ENCODE data around the gene LMOD1.

LMOD1 gene

GRCh38 chr1:201885531-201886075, 60.7 kb downstream of the LMOD1 start:
- TF ChIP-seq CTCF (IDR thresholded peaks at IDR 0.05; ENCODE audit: extremely low read depth, insufficient read depth, missing control alignments) = no peak
- peak; percentile 19 for DNase-seq (ENCODE audit: low spot score)
- in situ Hi-C loops (cut with MboI; ENCODE audit: low pct_unique_long_range_greater_than_20kb, low sequenced_read_pairs, unreplicated experiment) = no loop called here

GRCh38 chr1:201884425-201884824, 61.9 kb downstream of the LMOD1 start:
- DNase-seq (ENCODE audit: low spot score) = peak; percentile 12
- TF ChIP-seq CTCF (IDR thresholded peaks at IDR 0.05; ENCODE audit: extremely low read depth, insufficient read depth, missing control alignments) = no peak
- in situ Hi-C loops (cut with MboI; ENCODE audit: low pct_unique_long_range_greater_than_20kb, low sequenced_read_pairs, unreplicated experiment) = no loop called here

GRCh38 chr1:201883786-201884185, 62.6 kb downstream of the LMOD1 start:
- TF ChIP-seq CTCF (IDR thresholded peaks at IDR 0.05; ENCODE audit: extremely low read depth, insufficient read depth, missing control alignments) = no peak
- in situ Hi-C loops (cut with MboI; ENCODE audit: low pct_unique_long_range_greater_than_20kb, low sequenced_read_pairs, unreplicated experiment) = no loop called here
- DNase-seq (ENCODE audit: low spot score) = peak; percentile 9

- DNase-seq (ENCODE audit: low spot score) = no peak
- in situ Hi-C loops (cut with MboI; ENCODE audit: low pct_unique_long_range_greater_than_20kb, low sequenced_read_pairs, unreplicated experiment) = no loop called here
- TF ChIP-seq CTCF (IDR thresholded peaks at IDR 0.05; ENCODE audit: extremely low read depth, insufficient read depth, missing control alignments) = no peak
Measured at GRCh38 chr1:201883266-201883665, 63.1 kb downstream of the LMOD1 start.

GRCh38 chr1:201882665-201883132, 63.6 kb downstream of the LMOD1 start:
- in situ Hi-C loops (cut with MboI; ENCODE audit: low pct_unique_long_range_greater_than_20kb, low sequenced_read_pairs, unreplicated experiment) = no loop called here
- DNase-seq (ENCODE audit: low spot score) = peak; percentile 42
- TF ChIP-seq CTCF (IDR thresholded peaks at IDR 0.05; ENCODE audit: extremely low read depth, insufficient read depth, missing control alignments) = no peak

GRCh38 chr1:201881617-201882016, 64.7 kb downstream of the LMOD1 start:
- in situ Hi-C loops (cut with MboI; ENCODE audit: low pct_unique_long_range_greater_than_20kb, low sequenced_read_pairs, unreplicated experiment) = no loop called here
- no peak for DNase-seq (ENCODE audit: low spot score)
- TF ChIP-seq CTCF (IDR thresholded peaks at IDR 0.05; ENCODE audit: extremely low read depth, insufficient read depth, missing control alignments) = no peak

Measured in GM13977 (cell line).